Measurements from ENCODE around the gene SP8.

GRCh38 chr7:20783125-20783699 lies 3.5 kb downstream of the SP8 start:
- TF ChIP-seq CTCF (IDR thresholded peaks at IDR 0.05) (no peak), ATF2 (CRISPR knock-in tag; IDR thresholded peaks at IDR 0.05; ENCODE audit: borderline replicate concordance, low read depth) (no peak), E2F1 (CRISPR knock-in tag; IDR thresholded peaks at IDR 0.05) (no peak), NR2C2 (CRISPR knock-in tag; IDR thresholded peaks at IDR 0.05) (no peak), ZBTB43 (CRISPR knock-in tag; IDR thresholded peaks at IDR 0.05) (no peak), E2F4 (CRISPR knock-in tag; IDR thresholded peaks at IDR 0.05; ENCODE audit: borderline replicate concordance, low read depth) (no peak), USF2 (CRISPR knock-in tag; IDR thresholded peaks at IDR 0.05) (no peak), NFE2L1 (CRISPR knock-in tag; IDR thresholded peaks at IDR 0.05) (no peak), PREB (CRISPR knock-in tag; IDR thresholded peaks at IDR 0.05; ENCODE audit: borderline replicate concordance) (no peak), ZNF671 (CRISPR knock-in tag; IDR thresholded peaks at IDR 0.05) (no peak), MAX (CRISPR knock-in tag; IDR thresholded peaks at IDR 0.05) (no peak)

All from WTC11 (cell line).